DOHH2 (cell line): ENCODE measurements around the gene VSIG10L2.

Source experiments
- CTCF ChIP-seq: fragments of 200-600 bp; sonication (generic); IDR thresholded peaks from one replicate; pipeline ENCODE4 v1.5.1; 2014; ENCODE audit warnings: antibody characterized with exemption, mild to moderate bottlenecking, low read depth, low read length; ENCODE audit not compliant: poor library complexity, severe bottlenecking
- EZH2phosphoT487 ChIP-seq: fragments of 200-600 bp; sonication (generic); IDR thresholded peaks from 2 replicates; pipeline ENCODE4 v1.6.1; 2017; ENCODE audit warnings: borderline replicate concordance, mild to moderate bottlenecking, antibody characterized with exemption, low read length, moderate library complexity, mixed read lengths

DNA sequence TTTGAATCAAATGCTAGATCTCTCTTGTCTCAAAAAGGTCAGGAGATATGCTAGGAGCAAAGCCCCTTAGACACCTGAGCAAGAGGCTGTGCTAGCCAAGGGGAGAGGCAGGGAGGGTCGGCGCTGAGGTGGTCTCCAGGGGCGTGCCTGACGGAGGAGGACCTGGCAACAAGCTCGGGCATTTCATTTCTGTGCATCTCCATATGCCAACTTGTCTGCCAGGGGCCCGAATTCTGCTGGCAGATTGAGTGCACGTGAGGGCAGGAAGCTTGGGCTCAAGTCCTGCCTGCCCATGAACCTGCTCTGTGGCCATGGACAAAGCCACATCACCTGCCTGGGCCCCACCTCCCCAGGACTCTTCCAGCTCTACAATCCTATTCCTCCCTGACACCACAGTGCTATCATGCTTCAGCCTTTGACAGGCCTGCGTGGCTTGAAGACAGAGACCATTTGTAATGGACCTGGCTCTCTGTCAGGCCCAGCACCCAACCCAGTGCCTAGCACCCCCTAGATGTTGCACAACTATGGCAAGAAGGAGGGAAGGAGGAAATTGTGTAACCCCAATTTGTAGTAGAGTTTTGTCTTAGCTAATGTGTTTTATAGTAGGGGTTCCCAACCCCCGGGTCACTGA lies 16.3 kb upstream of the VSIG10L2 start:
- no peak for TF ChIP-seq CTCF
- no peak for TF ChIP-seq EZH2phosphoT487
